RWPE1 (cell line): ENCODE results near the gene LRRC8A.
"Not testable (repeated sequence)": the region's sequence is repeated elsewhere in the genome, so short reads cannot be mapped to it uniquely, and the experiment has no call there.

Source experiments
- CTCF ChIA-PET: fragments of 350-600 bp; sonication (Branson Sonifier 250); formaldehyde crosslinking; extraction: SDS; loops from one replicate; lab custom pipeline; 2021; lab: Yijun Ruan, JAX
- POLR2A ChIA-PET: fragments of 400-600 bp; formaldehyde crosslinking; extraction: SDS; loops from one replicate; lab custom pipeline; 2020; ENCODE audit warnings: antibody characterized with exemption; ENCODE audit not compliant: low non-redundant PET; lab: Yijun Ruan, JAX
- DNase-seq: peaks from one replicate; pipeline ENCODE4 v3.0.0; 2012; ENCODE audit warnings: low spot score
- H3K27ac ChIP-seq: fragments of 450-650 bp; 2 replicates; pipeline ENCODE4 v1.5.1; 2017
- CTCF ChIP-seq: fragments of 450-650 bp; conservative IDR thresholded peaks from 2 replicates; pipeline ENCODE4 v1.5.1; 2017; ENCODE audit warnings: low read depth, mild to moderate bottlenecking

Gene LRRC8A

DNA sequence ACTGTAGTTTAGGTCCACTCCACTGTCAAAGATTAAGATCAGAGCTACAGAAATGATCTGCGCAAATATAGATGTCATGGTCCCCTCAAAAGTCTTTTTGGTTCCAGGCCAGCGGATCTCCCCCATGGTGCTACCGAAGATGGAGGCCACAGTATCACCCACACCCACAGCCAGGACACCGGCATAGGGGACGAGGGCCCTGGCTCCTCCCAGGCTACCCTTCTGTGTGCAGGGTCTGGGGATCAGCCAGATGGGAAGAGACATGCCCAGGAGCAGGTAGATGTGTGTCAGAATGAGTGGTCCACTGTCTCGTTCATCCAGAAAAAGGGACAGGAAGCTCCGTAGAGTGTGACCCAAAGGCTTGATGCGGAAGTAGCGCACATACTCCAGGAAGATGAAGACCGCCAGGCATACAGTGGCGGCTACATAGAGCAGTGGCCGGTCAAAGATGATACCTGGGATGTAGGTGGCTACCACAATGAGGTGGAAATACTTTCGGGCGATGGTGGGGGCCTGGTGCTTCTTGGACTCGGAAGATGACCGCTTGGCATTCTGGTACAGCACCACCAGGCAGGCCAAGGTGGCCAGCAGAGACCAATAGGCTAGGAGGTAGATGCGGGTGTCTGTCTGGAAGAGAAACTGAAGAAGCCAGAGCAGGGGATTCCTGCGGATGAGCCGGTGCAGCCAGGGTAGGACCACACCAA, 64.0 kb downstream of the LRRC8A start:
- ChIA-PET POLR2A (interaction anchor here (0.6 kb wide), 2 partner anchors 28 to 80 kb away, joined by 4 read pairs; no protein-coding TSS in a partner anchor), CTCF (interaction anchor here (0.5 kb wide), 1 partner anchor 197 kb away, joined by 3 read pairs; no protein-coding TSS in a partner anchor)
- DNase-seq, result no peak
- TF ChIP-seq CTCF, result no peak
- peak overlapping the region; percentile 93 for H3K27ac ChIP-seq

GRCh38 chr9:128946571-128947276, 64.8 kb downstream of the LRRC8A start:
- peak overlapping the region; percentile 93 for H3K27ac ChIP-seq
- TF ChIP-seq CTCF, result no peak
- POLR2A ChIA-PET, result no interaction called here
- CTCF ChIA-PET, result interaction anchor here (0.5 kb wide), 1 partner anchor 198 kb away, joined by 3 read pairs; no protein-coding TSS in a partner anchor
- no peak for DNase-seq

DNA sequence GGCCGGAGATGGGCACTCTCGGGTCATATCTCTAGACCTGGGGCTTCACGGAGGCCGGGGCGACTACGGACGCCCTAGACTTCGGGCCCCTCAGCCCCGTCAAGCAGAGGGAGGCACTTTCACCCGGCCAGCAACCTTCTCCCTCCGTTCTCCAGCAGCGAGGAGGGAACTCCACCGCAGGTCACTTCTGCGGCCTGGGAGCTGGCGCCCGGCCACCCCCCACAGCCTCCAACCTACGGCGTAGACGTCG, 65.3 kb downstream of the LRRC8A start:
- CTCF ChIA-PET, result no interaction called here
- TF ChIP-seq CTCF, result no peak
- POLR2A ChIA-PET, result no interaction called here
- peak overlapping the region; percentile 93 for H3K27ac ChIP-seq
- no peak for DNase-seq

- POLR2A ChIA-PET, result interaction anchor here (0.6 to 1.3 kb wide), 3 partner anchors 11 to 136 kb away, joined by 7 to 8 read pairs (median 7); no protein-coding TSS in a partner anchor
Measured at GRCh38 chr9:128947527-128948301, 65.8 kb downstream of the LRRC8A start, which contains the start of the genes DOLK and NUP188. TSS of gene DOLK (minus strand) at chr9:128947603. CDS start at chr9:128947303, 300 bp downstream. TSS of gene NUP188 (plus strand) at chr9:128947699. CDS start at chr9:128947720, 21 bp downstream.

GRCh38 chr9:128961403-128961802, 79.5 kb downstream of the LRRC8A start:
- DNase-seq, H3K27ac ChIP-seq, CTCF ChIA-PET, POLR2A ChIA-PET: not testable (repeated sequence)

More at GRCh38 chr9:128947527-128948301, 65.8 kb downstream of the LRRC8A start, which contains the start of the genes DOLK and NUP188:
- H3K27ac ChIP-seq, result peak within 1 kb of the TSS; percentile 93
- DNase-seq, result peak; percentile 100
- no peak for TF ChIP-seq CTCF
- CTCF ChIA-PET, result interaction anchor here (1.0 kb wide), 1 partner anchor 46 kb away, joined by 3 read pairs; no protein-coding TSS in a partner anchor
